Keratinocyte (primary cell): ENCODE data around the gene SLC34A3. TPM values are rescaled to one million over a fixed set of nuclear protein-coding genes. Genes with fewer than 3 reads are reported as not detected.

ENCODE experiments used
- DNase-seq: peaks from one replicate; pipeline ENCODE4 v3.0.0-alpha.2; 2011; ENCODE audit warnings: low read depth, missing footprints, low spot score
- FAIRE-seq: peaks from 2 replicates; lab custom pipeline; 2011; peaks lifted over from hg19 to GRCh38; lab: Jason Lieb, UNC
- H2AFZ ChIP-seq: 2 replicates; pipeline ENCODE4 v1.6.0; 2012; ENCODE audit warnings: low read length, control low read depth, inconsistent platforms; ENCODE audit not compliant: control insufficient read depth
- H3K27ac ChIP-seq: 2 replicates; pipeline ENCODE4 v1.5.1; 2011; ENCODE audit warnings: low read length; ENCODE audit not compliant: control insufficient read depth, insufficient read depth
- H3K27me3 ChIP-seq: 3 replicates; pipeline ENCODE4 v1.6.0; 2011; ENCODE audit warnings: low read length; ENCODE audit not compliant: control insufficient read depth, insufficient read depth; ENCODE audit errors: extremely low read depth
- H3K36me3 ChIP-seq, 2 experiments: 2 replicates in 1 of 2; 3 replicates in 1 of 2; pipeline ENCODE4 v1.5.1; 2011; ENCODE audit warnings: low read length in 2 of 2, mild to moderate bottlenecking in 1 of 2; ENCODE audit not compliant: control insufficient read depth in 2 of 2, insufficient read depth in 2 of 2; ENCODE audit errors: extremely low read depth in 1 of 2
- H3K4me1 ChIP-seq: 3 replicates; pipeline ENCODE4 v1.5.1; 2011; ENCODE audit warnings: low read length; ENCODE audit not compliant: control insufficient read depth, insufficient read depth; ENCODE audit errors: extremely low read depth
- H3K4me2 ChIP-seq: 3 replicates; pipeline ENCODE4 v1.6.0; 2011; ENCODE audit warnings: low read depth, low read length; ENCODE audit not compliant: control insufficient read depth, insufficient read depth; ENCODE audit errors: extremely low read depth
- H3K4me3 ChIP-seq, 3 experiments: fragments of 200-600 bp in 1 of 3; sonication (generic) in 1 of 3; 2 replicates in 2 of 3; 3 replicates in 1 of 3; pipeline ENCODE4 v1.5.1; 2011 to 2016; ENCODE audit warnings: low read length in 3 of 3, mild to moderate bottlenecking in 3 of 3, control low read depth in 2 of 3, inconsistent platforms in 1 of 3, low read depth in 1 of 3, mixed read lengths in 1 of 3, mixed run types in 1 of 3, moderate library complexity in 1 of 3; ENCODE audit not compliant: control insufficient read depth in 2 of 3, insufficient read depth in 2 of 3; ENCODE audit errors: extremely low read depth in 1 of 3
- H3K79me2 ChIP-seq: 2 replicates; pipeline ENCODE4 v1.6.0; 2012; ENCODE audit warnings: low read length; ENCODE audit not compliant: control insufficient read depth, insufficient read depth
- H3K9ac ChIP-seq: 3 replicates; pipeline ENCODE4 v1.6.0; 2011; ENCODE audit warnings: low read length; ENCODE audit not compliant: control insufficient read depth, insufficient read depth; ENCODE audit errors: extremely low read depth
- H3K9me1 ChIP-seq: 3 replicates; pipeline ENCODE4 v1.6.0; 2011; ENCODE audit warnings: low read length; ENCODE audit not compliant: control insufficient read depth, insufficient read depth; ENCODE audit errors: extremely low read depth
- H3K9me3 ChIP-seq: 2 replicates; pipeline ENCODE4 v1.5.1; 2012; ENCODE audit warnings: low read depth, low read length; ENCODE audit not compliant: control insufficient read depth
- H4K20me1 ChIP-seq: 3 replicates; pipeline ENCODE4 v1.6.0; 2011; ENCODE audit warnings: low read length; ENCODE audit not compliant: control insufficient read depth, insufficient read depth; ENCODE audit errors: extremely low read depth
- EZH2 ChIP-seq: IDR thresholded peaks from one replicate; pipeline ENCODE4 v1.6.1; 2012; ENCODE audit warnings: inconsistent platforms, mild to moderate bottlenecking, low read length, moderate library complexity
- dilution Hi-C: fragments of 300-500 bp; cut with MboI; formaldehyde crosslinking; loops from one replicate; pipeline ENCODE4 v1.7.0; 2020; ENCODE audit warnings: low sequenced_read_pairs; ENCODE audit not compliant: extremely low pct_ligation_motif_present
- polyA plus RNA-seq, 5 experiments: library from polyadenylated mRNA; depleted of rRNA in 3 of 5; stranded (reverse) in 3 of 5; stranded (forward) in 1 of 5; unstranded in 1 of 5; fragments of >200 nt; gene quantifications; 1 replicate in 1 of 5; 2 replicates in 3 of 5; 3 replicates in 1 of 5; pipeline versions ENCODE4 v1.2.1 to v1.2.3, GENCODE V29; 2011 to 2012; ENCODE audit warnings: missing spikeins in 2 of 5, low read depth in 1 of 5, low replicate concordance in 1 of 5
- TF ChIP-seq, protein P1 (sequence below), 3 experiments: IDR thresholded peaks in 1 of 3; conservative IDR thresholded peaks in 1 of 3; optimal IDR thresholded peaks in 1 of 3; 2 replicates in 2 of 3; 3 replicates in 1 of 3; pipeline versions ENCODE3 to v1.5.1; 2011; ENCODE audit warnings: low read length in 3 of 3, mild to moderate bottlenecking in 3 of 3, moderate library complexity in 2 of 3, control low read depth in 1 of 3, inconsistent platforms in 1 of 3; ENCODE audit not compliant: insufficient read depth in 2 of 3; ENCODE audit errors: extremely low read depth in 1 of 3

Gene SLC34A3
- polyA plus RNA-seq, 1 donor (not counting 4 experiments of a cell fraction or from before 2014, with no cell fraction given): not detected

DNA sequence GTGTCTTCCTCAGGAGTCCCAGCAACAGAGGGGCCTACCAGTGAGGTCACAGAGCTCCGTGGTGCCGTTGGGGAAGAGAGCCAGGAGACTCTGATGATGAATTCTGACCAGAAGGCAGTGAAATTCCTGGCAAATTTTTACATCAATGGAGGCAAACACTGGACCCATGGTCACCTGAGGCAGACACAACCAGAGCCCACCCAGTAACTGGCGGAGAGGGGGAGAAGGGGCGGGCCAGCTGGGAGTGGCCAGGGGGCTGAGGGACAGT is 20.4 kb downstream of the SLC34A3 start, which contains the start of gene STPG3:
Gene STPG3, plus strand, starts transcription at position 93 of the 268 bp plus-strand sequence. Its CDS starts 1 bp downstream, at position 94.
- no peaks in the 10 kb centered on the region for H4K20me1 ChIP-seq
- no peak for TF ChIP-seq EZH2
- TF ChIP-seq, protein P1, sequence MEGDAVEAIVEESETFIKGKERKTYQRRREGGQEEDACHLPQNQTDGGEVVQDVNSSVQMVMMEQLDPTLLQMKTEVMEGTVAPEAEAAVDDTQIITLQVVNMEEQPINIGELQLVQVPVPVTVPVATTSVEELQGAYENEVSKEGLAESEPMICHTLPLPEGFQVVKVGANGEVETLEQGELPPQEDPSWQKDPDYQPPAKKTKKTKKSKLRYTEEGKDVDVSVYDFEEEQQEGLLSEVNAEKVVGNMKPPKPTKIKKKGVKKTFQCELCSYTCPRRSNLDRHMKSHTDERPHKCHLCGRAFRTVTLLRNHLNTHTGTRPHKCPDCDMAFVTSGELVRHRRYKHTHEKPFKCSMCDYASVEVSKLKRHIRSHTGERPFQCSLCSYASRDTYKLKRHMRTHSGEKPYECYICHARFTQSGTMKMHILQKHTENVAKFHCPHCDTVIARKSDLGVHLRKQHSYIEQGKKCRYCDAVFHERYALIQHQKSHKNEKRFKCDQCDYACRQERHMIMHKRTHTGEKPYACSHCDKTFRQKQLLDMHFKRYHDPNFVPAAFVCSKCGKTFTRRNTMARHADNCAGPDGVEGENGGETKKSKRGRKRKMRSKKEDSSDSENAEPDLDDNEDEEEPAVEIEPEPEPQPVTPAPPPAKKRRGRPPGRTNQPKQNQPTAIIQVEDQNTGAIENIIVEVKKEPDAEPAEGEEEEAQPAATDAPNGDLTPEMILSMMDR (optimal IDR thresholded peaks at IDR 0.05 in 1 of 3, IDR thresholded peaks at IDR 0.05 in 1 of 3, conservative IDR thresholded peaks at IDR 0.05 in 1 of 3; ENCODE audit: extremely low read depth in 1 of 3, insufficient read depth in 2 of 3, low read length in 3 of 3): no peak
- peaks cover 8% of the 10 kb centered on the region for H3K79me2 ChIP-seq
- H3K4me2 ChIP-seq: no peak within 1 kb of the TSS
- peaks cover 7% of the 10 kb centered on the region for H3K4me1 ChIP-seq
- H3K4me3 ChIP-seq: no peak within 1 kb of the TSS
- H3K9ac ChIP-seq: no peak within 1 kb of the TSS
- no peak within 1 kb of the TSS for H3K27ac ChIP-seq
- dilution Hi-C loops: no loop called here
- DNase-seq (no peak), FAIRE-seq (no peak)
- H3K9me1 ChIP-seq: no peaks in the 10 kb centered on the region
- no peak within 1 kb of the TSS for H2AFZ ChIP-seq
- H3K36me3 ChIP-seq: peaks cover 0 to under 1% of the 10 kb centered on the region in 2 experiments
- no peaks in the 10 kb centered on the region for H3K27me3 ChIP-seq
- no peaks in the 10 kb centered on the region for H3K9me3 ChIP-seq

DNA sequence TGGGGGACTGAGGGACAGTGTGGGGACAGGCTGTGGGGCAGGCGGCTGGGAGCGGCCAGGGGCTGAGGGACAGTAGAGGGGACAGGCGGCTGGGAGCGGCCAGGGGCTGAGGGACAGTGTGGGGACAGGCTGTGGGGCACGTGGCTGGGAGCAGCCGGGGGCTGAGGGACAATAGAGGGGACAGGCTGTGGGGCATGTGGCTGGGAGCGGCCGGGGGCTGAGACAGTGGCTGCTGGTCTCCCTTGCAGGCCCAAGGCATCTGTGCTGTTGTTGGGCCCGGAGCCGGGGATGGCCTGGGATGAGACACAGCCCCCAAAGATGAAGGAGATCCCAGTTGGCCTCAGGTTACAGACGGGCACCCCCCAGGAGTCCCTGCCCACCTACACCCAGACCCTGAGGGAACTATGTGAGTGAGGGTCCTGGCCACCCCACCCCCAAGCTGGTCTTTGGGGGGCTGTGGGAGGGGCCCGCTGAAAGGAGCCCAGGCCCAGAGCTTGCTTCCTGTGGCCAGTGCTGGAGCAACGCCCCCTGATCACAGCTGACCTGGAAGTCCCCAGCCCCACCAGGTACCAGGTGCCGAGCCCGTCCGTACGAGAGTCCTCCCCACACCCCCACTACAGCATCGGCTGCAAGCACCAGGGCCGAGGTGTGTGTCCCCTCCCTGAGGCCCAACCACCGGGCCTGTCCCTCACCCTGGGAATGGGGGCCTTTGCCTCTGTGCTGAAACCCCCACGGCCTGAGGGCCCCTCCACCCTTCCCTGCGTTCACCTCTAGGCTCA is 21.0 kb downstream of the SLC34A3 start:
- Histone ChIP-seq H3K4me2 (no peak overlapping the region), H3K36me3 (peaks cover 0 to 5% of the 10 kb centered on the region in 2 experiments), H3K9me3 (no peaks in the 10 kb centered on the region), H3K9me1 (no peaks in the 10 kb centered on the region), H3K27me3 (no peaks in the 10 kb centered on the region), H4K20me1 (no peaks in the 10 kb centered on the region), H3K9ac (no peak overlapping the region), H3K27ac (no peak overlapping the region), H2AFZ (no peak overlapping the region), H3K4me3 (no peak overlapping the region), H3K79me2 (peaks cover 14% of the 10 kb centered on the region), H3K4me1 (peaks cover 13% of the 10 kb centered on the region)
- dilution Hi-C loops: no loop called here
- FAIRE-seq (no peak), DNase-seq (no peak)
- TF ChIP-seq, protein P1 (optimal IDR thresholded peaks at IDR 0.05 in 1 of 3, IDR thresholded peaks at IDR 0.05 in 1 of 3, conservative IDR thresholded peaks at IDR 0.05 in 1 of 3; ENCODE audit: extremely low read depth in 1 of 3, insufficient read depth in 2 of 3, low read length in 3 of 3): no peak
- TF ChIP-seq EZH2: no peak
